HG02623 (cell line): ENCODE measurements around the gene IL1RAPL1.

ENCODE experiments used
- ATAC-seq: cut with Tn5 transposase; IDR thresholded peaks from one replicate; pipeline ENCODE4 v1.9.1; 2021; ENCODE audit warnings: moderate library complexity; ENCODE audit not compliant: unreplicated experiment

The IL1RAPL1 gene

DNA sequence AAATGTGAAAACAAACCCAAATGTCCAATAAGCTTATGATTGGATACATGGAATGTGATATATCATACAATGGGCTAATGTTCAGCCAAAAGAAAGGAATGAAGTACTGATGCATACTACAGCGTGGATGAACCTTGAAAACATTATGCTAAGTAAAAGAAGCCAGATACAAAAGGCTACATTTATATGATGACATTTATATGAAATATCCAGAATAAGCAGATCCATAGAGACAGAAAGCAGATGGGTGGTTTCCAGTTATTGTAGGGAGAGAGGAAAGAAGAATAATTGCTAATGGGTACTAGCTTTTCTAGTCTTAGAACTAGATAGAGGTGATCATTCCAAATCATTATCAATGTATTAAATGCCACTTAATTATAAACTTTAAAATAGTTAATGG is 801.3 kb downstream of the IL1RAPL1 start:
- ATAC-seq, result no peak

DNA sequence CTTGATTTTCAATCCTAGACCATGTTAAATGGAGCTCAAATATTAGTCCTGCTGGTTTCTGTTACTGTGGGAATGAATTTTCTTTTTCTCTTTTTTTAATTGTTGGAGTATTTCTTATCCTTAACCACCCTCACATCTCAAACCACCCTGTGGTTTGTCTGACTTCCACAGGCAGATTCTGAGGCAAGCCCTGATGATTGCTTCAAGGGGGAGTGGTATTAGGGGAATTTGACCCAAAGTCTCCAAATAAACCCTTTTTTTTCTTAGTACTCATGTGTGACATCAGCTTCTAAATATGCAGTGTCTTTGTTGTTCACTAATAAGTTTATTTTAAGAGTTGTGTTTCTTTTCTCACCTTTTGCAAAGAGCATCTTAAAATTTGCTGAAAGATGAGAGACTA is 810.3 kb downstream of the IL1RAPL1 start:
- no peak for ATAC-seq

DNA sequence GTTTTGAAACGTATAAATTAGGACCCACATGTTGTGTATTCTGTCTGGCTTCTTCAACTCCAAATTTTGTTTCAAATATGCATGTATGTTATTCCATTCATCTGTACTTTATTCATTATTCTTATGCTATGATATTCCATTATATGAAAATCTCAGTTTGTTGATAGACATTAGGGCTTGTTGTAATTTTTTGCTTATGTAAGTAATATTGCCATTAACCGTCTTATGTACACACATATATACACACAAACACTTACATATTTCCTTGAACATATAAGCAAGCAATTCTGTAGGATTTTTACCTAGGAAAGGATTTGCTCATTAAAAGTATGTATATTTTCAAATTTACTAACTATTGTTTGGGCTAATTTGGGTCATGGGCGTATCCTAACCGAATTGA is 820.1 kb downstream of the IL1RAPL1 start:
- no peak for ATAC-seq

DNA sequence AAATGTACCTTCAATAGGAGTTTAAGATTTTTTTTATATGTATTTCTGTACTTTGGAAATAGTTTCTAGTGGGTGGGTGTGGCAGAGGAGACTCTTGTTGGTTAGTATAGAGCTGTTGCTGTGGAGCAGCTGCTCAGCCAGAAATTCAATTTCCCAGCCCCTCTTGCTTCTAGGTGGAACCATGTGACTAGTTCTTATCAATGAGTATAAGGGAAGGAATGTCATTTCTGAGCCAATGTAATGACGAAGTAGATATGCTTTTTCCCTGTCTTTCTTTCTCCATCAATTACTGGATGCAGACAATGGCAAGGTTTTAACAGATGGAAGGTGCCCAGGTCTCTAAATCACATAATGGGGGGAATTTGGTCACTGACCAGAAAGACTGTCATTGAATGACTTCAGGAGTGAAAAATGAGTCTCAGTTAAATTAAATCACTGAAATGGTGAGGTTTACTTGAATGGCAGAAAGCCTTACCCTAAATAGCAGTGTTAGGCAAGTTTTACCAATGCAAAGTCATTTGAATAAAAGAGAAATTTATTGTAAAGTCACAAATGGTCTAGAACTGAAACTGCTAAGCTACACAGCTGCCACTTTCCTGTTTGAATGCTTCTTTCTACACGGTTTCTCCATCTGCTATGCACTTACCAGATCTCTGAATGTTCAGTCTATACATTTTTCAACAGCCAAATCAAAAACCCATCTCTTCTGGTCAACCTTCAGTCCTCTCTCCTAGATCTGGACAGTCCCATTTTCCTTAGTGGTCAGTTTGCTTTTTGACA is 832.7 kb downstream of the IL1RAPL1 start:
- no peak for ATAC-seq

DNA sequence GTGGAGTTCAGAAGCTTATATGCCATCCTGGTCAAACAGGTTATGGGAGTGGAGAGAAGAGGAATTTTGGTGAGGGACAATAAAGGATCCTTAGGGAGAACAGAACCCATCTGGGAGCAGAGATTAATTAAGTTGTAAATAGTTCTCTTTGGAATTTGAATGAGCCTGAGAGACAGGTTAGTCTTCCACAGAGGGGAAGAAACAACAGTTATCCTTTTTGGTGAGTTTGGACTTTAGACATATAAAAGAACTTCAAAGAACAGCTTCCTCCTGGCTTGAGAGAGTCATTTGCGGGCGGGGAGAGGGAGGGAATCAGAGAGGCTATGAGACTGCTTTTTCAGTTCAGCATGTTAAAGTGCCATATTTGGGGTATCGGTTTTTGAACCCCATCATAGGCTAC is 834.8 kb downstream of the IL1RAPL1 start:
- no peak for ATAC-seq

DNA sequence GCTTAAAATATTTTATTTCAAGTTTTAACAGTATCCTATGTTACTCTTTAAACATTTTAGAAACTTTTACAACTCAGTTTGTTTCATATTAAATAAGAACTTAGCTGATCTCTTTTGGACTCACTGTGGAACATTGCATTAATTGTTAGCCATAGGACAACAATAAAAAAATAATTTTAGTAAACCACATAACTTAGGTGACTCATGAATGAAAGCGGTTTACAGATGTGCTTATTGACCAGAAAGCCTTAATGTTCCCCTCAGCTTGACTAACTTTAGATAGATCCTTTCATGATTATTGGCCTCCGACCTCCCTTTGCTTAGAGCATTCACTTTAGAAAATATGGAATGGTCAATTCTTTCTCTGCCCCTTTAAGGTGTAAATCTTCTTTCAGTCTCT is 844.6 kb downstream of the IL1RAPL1 start:
- no peak for ATAC-seq

DNA sequence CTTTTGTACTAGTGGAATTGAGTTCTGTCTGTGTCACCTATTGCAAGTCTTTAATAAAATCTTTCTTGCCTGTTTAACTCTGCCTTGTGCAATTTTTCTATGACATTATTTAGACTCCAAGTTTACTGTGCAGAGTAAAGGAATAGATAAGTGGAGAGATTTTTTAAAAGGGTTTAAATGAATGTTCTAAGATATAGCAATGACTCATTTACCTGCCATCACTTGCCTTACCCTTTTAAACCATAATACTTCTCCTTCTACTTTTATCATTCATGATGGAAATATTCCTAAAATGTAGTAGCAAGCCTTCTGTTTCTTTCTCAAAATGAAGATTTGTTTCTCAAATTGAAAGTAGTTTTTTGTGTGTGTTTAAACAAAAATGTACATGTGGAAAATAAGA is 845.3 kb downstream of the IL1RAPL1 start:
- no peak for ATAC-seq

DNA sequence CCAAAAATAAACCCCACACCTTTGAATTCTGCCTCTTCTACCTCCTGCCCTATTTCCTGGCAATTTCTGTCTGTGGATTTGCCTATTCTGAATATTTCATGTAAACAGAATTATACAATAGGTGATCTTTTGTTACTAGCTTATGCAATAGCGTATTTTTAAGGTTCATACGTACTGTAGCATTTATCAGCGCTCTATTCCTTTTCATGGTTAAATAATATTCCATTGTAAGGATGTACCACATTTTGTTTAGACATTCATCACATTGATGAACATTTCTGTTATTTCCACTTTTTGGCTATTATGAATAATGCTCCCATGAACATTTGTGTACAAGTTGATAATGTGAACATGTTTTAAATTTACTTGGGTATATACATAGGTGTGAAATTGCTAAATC is 847.7 kb downstream of the IL1RAPL1 start:
- no peak for ATAC-seq

DNA sequence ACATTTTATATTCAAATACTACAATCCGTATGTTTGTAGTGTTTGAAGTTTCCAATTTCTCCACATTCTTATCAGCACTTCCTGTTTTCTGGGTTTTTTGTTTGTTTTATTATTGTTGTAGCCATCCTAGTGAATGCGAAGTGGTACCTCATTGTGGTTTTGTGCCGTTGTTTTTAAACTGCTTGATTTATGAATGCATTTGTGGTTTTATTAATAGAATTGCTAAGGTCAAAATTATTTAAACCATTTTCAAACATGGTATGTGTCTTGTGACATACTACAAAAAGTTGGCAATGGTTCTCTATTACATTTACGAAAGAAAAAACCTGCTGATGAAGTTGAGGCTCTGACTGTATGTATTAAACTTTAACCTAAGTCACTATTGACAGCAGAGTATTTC is 848.1 kb downstream of the IL1RAPL1 start:
- no peak for ATAC-seq

DNA sequence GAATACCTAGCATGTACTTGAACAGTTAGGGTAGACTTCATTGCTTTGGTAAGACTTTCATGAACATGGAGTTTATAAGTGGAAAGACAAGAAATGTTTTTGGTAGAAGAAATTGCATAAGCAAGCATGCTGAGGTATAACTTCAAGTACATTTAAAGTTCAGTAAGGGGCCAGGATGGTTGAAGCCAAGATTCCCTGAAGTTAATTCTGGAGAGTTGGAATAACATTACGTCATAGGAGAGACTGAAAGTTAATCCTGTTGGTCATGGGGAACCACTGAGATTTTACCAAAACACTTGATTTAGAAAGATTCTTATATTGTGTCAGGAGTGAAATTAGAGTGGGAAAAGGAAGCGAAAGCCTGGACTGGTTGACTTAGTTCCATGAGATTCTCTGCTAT is 860.6 kb downstream of the IL1RAPL1 start:
- no peak for ATAC-seq

DNA sequence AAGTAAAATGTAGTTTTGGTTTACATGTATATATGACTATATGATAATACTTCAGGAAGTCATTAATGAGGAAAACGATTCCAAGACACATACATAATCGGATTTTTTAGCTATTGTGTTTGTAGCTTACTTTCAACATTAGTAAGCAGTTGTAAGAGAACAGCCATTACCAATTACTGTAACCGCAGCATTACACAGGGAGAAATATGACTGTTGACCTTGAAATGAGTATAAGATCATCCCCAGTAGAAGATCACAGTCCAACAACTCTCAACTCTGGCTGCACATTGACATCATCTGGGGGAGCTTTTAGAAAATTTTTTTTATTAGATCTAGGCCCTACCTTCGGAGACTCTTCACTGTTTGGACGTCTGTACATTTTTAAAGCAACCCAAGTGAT is 866.1 kb downstream of the IL1RAPL1 start:
- no peak for ATAC-seq

DNA sequence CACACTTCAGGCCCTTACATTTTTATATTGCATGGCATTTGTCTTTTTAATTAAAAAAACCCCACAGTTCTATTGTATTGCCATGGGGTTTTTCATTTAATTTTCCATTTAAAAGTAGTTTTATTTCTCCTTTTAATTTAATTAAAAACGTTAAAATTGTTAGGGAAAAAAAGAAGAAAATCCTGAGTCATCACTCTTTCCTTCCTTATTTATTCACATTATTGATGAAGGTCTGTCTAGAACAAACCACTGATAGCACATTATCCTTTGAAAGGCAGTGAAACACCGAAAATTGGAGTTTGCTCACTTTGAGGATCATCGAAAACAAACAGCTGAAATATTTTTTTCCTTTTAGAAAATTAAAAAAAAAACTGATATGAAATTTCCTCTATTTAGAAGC is 868.5 kb downstream of the IL1RAPL1 start:
- no peak for ATAC-seq

DNA sequence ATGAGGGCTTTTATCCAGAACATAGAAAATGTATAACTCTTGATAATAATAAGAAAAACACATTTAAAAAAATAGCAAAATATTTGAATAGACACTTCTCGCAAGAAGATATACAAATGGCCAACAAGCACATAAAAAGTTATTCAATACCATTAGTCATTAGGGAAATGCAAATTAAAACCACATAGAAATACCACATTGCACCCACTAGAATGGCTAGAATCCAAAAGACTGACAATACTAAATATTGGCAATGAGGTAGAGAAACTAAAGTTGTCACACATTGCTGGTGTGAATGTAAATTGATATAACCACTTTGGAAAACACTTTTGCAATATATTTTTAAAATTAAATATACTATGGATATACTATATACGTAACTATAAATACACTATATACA is 873.8 kb downstream of the IL1RAPL1 start:
- ATAC-seq, result no peak

DNA sequence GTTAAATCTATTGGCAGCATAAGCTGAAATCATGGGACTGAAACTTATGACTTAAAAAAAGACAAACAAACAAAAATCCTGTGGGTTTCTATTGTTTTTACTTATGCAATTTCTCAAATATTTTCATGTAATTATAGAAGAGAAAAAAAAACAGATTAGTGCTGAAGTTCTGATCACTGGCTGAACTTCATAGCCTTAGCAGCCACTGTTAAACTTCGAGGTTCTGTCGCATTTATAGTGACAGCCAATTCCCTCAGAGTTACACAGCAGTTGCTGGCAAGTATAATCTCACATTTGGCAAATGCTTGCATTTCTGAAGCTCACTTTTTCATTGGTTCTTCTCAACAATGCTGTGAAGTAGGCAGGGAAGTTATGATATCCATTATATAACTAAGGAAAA is 879.2 kb downstream of the IL1RAPL1 start:
- no peak for ATAC-seq

DNA sequence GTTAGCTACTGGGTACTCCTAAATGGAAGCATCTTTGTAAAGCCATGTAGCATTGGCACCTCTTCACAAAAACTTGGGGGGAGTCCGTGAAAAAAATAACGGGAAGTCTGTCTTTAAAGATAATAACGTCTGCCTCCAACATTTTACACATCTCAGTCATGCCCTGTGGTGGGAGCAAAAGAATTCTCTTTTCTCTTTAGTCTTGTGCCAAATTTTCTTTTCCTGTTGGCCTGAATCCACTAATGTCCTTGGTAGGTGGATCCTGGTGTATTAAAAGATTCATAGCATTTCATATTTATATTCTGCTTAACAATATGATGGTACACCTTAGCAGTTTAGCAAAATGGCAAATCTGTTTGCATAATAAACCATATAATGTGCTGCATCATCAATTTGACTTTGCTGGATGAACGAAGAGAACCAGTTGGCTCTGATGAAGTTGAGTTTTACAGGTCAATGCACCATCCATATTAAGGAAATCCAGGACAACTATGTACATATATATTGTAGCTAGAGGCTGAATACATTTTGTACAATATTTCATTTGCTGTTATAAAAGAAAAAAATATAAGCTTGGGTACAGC is 881.8 kb downstream of the IL1RAPL1 start:
- ATAC-seq, result no peak

DNA sequence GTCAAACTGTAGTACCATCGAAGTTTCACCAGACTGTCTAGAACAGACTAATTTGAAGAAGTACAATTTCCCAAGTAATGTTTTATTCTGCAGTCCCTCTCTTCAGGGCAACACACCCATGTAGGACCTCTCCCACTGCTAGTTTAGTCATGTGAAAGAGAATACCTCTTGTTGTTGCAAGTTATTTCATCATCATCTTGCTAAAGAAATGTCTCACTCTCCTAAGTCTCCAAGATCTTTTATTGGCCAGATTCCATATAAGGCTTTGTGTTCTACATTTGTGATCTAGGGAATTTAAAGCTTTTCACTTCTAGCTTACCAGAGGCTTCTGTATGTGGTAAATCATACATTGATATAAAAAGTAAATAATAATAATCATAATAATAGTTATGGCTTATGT is 882.8 kb downstream of the IL1RAPL1 start:
- ATAC-seq, result no peak

DNA sequence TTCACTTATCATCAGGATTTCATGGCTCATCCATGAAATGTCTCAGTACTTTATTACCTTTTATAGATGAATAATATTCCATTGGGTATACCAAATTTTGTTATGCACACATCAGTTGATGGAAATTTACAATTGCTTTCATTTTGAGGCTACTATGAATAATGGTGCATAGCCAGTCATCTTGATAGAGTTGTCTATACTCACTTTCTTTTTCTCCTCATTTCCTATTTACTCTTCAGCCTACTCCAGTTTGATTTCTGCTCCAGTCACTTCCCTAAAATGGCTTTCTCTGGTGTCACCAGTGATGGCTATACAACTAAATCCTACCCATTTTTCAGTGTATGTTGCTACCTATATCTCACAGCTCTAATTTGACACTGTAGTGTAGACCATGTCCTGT is 884.6 kb downstream of the IL1RAPL1 start:
- ATAC-seq, result no peak

DNA sequence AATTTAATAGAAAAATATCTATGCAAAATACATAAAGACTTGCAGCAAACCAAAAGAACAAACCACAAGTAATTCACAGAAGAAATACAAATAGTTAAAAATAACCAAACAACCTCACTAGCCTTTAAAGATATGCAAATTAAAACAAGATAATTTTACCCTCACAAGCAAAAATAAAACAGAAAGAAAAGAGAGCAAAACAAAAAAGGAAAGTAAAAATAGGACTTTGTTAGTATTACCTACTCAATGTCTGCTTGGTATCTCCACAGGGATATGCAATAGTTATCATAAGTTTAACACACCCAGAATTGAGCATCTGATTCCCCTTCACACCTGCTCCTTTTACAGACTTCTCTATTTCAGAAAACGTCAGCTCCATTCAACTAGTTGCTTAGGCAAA is 890.6 kb downstream of the IL1RAPL1 start:
- peak; percentile 30 for ATAC-seq

DNA sequence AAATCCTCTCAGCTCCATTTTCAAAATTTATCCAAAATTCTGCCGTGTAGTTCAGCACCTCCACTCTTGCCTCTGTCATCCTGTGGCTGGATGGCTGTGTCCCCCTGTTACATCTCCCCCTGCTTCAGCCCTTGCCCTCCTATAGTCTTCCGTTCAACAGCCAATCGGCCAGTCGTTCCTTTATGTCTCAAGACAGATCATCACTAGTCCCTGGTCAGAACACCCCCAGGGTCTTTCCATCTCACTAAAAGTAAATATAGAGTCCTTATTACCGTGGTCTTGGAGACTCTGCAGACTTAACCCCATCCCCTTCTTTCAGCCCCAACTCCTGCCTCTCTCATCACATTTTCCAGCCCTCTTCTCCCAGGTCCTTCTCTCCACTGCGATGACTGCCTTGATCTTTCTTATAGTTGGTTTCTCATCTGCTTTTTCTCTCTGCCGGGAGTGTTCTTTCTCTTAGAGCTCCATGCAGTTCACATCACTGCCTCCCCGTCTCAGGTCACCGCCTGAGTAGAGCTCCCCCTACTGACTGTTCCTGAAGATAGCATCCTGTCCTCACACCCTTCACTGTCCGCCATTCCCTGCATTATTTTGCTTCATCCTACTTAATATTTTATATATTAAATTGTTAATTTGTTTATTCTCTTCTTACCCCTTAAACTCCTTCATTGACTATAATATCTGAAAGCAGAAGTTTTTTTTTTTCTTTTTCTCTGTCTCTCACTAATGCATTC is 891.3 kb downstream of the IL1RAPL1 start:
- peak; percentile 85 for ATAC-seq

DNA sequence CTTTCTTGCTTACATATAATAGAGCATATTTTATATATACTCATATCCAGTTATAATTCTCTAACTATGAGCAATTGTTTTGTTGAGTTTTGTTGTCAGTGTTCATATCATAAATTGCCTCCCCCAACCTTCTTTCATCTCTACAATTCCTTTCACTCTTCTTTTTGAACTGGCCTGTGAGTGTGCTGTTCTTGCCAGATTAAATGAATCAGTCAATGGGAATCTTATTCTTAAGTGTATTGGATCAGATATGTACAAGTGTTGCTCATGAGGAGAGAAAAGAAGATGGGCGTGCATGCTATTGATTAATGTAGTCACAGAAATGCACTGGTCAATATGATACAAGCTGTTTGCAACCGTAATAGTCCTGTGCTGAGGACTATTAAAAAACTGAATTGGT is 900.0 kb downstream of the IL1RAPL1 start:
- ATAC-seq, result no peak

DNA sequence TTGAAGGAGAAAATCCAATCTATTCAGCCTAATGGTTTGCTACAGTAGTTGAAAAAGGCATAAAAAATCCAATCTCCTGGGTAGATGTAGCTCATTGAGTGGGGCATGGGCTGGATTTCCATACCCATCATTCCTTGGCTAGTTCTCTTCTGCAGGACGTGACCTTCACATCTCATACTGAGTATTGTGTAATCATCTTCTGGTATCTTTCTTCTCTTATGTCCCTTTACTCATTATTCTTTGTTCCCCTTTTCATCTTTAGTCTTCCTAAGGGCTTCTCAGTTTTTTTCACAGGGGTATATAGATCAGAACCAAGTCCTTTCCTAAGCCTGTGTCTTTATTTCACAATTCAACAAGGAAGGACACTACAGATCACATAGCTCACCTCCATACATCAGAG is 900.5 kb downstream of the IL1RAPL1 start:
- no peak for ATAC-seq

DNA sequence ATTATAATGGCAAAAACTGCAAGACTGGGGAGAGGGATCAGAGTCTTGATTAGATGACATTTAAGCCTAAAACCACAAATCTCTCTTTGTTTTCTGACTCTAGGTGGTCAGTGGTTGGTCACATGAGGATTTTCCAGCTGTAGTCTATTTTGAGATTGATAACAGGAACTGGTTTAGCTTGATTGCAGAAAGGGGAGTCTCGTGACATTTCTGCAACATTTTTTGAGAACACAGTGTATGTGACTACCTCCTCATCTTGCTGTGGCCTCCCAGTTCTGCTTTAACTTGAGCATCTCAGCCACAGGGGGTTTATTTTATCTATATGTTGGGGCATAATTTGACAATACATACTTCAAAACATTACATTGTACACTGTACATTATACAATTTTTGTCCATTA is 901.7 kb downstream of the IL1RAPL1 start:
- ATAC-seq, result peak; percentile 68
